Cortex of kidney (tissue), 1 donor: Measurements from ENCODE around the gene TEX2.
"Not testable (repeated sequence)": the region's sequence is repeated elsewhere in the genome, so short reads cannot be mapped to it uniquely, and the experiment has no call there.

Experiments used
- DNase-seq: peaks from one replicate; lab custom pipeline; 2025; lab: John Stamatoyannopoulos, UW

TEX2 gene

GRCh38 chr17:64209983-64210382 lies 53.1 kb downstream of the TEX2 start:
- no peak for DNase-seq

DNA sequence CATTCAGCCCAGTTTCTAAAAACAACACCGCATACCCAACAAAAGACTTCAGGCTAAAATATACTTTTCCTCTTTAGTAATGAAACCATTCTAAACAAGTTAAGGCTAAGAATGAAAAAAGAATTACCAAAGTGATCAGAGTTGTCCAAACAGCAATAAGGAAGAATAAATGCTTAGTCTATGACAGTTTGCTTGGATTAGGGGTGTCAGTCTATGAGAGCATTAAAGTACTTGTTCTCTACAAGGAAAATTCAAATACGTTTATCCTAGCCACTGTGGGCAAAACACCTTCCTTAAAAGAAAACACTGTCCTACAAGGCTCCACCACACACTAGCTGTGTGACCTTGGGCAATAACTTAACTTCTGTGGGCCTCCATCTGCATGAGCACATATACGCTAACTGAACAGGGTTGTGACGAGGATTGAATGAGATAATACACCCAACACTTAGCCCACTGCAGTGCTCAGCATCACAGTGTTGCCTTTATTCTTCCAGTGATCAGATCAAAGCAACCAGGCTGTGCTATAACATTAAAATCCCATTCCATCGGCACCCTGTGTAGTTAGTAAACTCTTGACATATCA lies 53.6 kb downstream of the TEX2 start:
- no peak for DNase-seq

DNA sequence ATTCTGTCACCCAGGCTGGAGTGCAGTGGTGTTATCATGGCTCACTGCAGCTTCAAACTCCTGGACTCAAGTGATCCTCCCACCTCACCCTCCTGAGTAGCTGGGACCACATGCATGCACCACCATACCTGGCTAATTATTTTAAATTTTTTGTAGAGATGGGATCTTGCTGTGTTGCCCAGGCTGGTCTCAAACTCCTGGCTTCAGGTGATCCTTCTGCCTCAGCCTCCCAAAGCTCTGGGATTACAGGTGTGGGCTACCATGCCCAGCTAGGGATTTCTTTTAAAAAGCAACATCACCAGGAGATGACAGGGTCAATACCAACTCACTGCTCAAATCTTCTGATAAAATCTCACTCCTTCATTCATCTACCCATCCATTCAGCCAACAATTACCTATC lies 54.4 kb downstream of the TEX2 start:
- not testable (repeated sequence) for DNase-seq

DNA sequence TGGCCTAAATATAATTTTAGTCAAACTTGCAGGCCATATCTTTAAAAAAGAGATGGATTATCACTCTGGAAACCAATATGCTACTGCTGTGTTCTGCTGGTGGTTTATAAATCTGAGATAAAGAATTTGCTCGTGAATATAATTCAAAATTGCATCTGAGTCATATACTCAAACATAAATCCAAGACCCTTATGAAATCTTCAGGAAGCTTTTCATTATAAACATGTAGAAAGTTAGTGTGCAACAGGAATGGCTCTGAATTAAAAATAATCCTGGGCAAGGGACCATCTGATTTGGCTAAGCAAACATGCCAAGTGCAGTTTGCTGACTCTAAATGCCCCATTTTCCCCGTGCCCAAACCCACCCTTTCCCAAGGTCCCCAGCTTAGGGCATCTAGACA lies 57.3 kb downstream of the TEX2 start:
- no peak for DNase-seq

DNA sequence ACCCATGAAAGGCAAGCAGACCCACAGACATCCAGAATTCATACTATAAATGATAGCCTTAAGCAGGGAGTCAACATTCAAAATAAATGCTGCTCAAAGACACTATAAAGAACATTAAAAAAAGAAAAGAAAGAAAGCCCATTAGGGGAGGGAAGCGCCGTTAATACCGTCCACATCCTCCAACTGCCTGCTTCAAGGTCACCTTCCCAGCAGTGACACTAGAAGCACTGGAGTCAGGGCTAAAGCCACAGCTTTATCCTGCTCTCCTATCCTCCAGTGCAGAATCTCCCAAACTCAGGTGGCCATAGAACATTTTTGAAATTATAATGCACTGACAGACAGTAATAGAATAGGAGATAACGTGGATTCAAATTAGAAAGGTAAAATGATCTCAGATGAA lies 59.4 kb downstream of the TEX2 start:
- no peak for DNase-seq

GRCh38 chr17:64202683-64203344 lies 60.2 kb downstream of the TEX2 start:
- no peak for DNase-seq

DNA sequence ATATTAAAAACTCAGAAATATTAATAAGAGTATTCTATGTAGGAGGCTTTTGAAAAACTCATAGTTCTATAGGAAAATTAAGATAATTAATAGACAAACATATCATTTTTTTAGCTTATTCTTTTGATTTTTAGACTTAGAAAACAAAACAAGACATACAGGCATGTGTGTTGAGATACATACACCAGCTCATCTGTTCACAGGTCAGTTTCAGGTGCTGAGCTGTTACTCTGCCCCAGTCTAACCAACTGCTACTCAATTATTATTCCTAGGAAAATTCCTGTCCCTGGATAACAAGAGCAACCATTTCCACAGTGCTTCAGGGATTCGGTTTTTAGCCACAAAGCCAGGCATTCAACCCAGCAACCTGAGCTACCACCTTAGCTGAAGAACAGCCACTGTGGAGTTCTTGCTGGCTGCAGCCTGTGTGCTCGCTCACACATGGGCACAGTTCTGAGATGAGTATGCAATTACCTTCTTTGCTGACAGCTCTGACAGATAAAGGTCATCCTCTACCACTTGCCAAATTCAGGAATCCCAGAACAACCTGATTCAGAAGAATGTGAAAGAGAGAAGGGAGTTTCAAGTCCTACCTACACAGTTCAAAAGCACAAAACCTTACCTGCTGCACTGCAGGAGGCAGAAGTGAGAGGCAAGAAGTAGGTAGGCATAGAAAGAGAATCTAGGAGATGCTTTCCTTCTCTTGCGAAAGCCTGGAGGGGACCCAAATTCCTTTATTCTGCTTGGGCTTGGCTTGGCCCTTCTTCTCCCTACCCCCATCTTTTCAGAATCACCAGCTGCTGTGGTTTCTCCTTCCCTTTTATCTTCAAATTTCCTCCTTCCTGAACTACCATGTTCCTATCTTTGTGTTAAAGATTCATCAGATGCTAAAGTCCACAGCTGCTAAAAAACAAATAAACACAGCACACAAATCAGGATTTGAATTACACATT lies 62.7 kb downstream of the TEX2 start:
- DNase-seq, result no peak

DNA sequence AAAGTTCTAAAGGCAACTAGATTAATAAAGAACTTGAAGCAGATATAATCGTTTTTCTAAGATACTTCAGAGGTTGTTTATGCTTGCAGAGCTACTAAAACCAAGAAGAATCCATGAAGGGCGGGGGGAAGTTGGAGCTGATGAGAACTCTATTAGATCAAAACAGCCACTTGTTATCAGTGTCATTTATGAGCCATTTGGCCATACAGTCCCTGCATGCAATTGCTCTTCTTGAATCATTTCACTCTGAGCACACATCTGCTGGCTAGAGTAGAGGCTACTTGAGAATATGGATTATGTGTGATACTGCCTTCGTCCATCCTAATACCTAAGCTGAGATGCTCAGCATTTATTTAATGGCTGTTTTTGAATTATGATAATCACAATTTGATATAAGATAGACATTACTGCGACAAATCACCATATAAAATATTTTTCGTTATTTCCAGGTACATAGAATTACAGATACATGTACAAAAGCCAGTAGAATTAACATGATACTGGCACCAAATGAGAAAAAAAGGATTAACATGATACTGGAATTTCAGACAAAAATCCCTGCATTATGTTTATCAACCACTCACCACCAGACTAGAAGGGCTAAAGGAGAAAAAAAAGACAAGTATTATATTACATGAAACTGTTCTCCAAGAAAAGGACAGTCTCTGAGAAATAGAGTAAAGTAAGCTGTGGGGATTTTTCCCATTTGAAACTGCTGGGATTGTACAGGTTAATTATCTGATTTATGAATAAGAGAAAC lies 64.5 kb downstream of the TEX2 start:
- DNase-seq, result no peak

- no peak for DNase-seq
Observed at GRCh38 chr17:64196601-64197000, 66.5 kb downstream of the TEX2 start.

DNA sequence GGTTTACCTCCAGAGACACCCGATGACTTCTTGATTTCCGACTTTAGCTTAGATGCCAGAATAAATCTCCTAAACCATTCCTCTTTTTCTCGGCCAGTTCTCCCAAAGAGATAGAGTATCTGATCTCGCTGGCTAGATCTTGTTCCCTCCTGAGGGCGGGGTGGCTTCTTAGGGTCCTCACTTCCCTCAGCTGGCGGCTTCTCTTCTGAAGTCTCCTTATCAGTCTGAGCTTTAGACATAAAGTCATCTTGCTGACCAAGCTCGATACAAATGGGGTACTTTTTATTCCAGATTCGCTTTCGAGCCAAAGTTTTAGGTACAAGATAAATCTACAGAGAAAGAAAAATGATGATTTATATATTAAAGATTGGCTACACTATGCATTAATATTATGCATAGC lies 69.5 kb downstream of the TEX2 start:
- no peak for DNase-seq

GRCh38 chr17:64192589-64192988 lies 70.5 kb downstream of the TEX2 start:
- DNase-seq, result no peak

DNA sequence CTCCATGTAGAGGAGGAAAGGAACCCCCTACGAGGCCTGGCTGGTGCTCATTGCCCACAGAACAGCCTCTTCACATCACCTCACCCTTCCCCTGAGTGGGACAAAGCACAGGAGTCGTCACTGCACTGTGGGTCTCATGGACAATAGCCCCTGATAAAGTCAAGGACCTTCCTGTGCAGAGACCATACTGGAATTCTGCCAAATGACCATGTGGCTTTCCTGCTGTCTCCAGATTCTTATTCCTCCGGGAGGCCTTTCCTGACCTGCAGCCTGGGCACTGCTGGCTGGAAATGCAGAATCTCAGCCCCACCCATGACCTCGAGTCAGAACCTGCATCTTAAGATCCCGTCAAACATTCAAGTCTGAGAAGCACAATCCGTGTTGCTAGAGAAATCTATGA lies 72.6 kb downstream of the TEX2 start:
- DNase-seq, result no peak

GRCh38 chr17:64188088-64188487 lies 75.0 kb downstream of the TEX2 start:
- DNase-seq, result no peak

GRCh38 chr17:64187093-64187895 lies 75.8 kb downstream of the TEX2 start:
- DNase-seq, result no peak

DNA sequence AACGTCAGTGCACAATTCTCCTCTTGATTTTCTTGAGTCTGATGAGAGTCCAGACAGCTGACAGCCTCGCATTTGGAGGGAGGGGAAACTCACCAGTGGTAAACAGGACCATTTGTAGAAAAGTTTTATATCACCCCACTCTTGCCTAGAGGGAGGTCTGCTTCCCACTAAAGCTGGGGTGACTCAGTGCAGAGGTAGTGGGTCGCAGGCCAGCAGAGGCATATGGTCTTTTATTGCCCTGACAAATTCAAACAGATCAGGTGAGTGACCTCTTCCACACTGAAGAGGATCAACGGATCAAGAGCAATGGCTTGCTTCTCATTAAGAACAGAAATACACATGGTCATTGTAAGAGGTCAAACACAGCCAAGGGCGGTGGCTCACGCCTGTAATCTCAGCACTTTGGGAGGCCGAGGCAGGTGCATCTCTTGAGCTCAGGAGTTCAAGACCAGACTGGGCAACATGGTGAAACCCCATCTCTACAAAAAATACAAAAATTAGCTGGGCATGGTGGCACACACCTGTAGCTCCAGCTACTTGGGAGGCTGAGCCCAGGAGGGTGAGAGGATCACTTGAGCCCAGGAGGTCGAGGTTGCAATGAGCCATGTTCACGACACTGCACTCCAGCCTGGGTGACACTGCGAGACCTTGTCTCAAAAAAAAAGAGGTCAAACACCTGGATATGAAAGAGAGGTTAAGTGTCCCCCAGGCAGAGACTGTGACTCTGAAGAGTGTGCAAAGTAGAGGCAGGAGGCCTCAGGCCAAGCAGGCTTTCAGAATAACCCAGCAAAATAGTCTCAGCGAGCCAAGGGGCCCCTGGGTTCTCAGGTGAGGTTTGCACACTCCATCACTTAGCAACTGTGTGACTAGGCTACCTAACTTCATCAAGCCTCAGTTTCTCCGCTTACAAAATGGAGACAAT lies 76.6 kb downstream of the TEX2 start:
- DNase-seq, result no peak

DNA sequence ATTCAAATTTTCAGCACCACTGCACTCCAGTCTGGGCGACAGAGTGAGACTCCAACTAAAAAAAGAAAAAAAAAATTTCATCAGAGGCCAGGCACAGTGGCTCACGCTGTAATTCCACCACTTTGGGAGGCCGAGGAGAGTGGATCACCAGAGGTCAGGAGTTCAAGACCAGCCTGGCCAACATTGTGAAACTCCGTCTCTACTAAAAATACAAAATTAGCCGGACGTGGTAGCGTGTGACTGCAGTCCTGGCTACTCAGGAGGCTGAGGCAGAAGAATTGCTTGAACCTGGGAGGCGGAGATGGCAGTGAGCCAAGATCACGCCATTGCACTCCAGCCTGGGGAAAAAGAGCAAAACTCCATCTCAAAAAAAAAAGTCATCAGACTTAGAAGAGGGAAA lies 77.5 kb downstream of the TEX2 start:
- DNase-seq, result not testable (repeated sequence)

DNA sequence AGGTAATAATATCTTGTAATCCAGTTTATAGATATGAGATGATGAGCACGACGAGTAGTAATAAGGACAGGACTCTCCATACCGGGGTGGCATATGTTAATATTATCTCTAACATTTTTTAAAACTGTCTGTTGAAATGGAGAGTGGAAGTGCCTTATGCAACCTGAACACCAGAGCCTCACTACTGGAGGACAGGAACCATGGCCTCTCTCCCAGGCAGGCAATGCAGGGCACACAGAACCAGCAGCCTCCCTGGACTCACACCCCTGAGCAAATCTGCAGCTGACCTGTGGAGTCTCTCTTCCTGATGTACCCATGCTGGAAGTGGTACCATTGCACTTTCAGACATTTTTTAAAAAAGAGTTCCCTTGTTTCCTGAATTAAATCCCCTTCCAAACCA lies 78.0 kb downstream of the TEX2 start:
- no peak for DNase-seq

DNA sequence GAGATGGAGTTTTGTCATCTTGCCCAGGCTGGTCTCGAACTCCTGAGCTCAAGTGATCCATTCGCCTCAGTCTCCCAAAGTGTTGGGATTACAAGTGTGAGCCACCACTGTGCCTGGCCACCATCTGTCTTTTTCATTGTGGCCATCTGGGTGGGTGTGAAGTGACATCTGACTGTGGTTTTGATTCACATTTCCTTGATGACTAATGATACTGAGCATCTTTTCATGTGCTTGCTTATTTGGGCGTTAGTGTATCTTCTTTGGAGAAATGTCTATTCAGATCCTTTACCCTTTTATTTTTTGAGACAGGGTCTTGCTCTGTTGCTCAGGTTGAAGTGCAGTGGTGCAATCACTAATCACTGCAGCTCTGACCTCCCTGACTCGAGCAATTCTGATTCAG lies 79.2 kb downstream of the TEX2 start:
- DNase-seq, result no peak

DNA sequence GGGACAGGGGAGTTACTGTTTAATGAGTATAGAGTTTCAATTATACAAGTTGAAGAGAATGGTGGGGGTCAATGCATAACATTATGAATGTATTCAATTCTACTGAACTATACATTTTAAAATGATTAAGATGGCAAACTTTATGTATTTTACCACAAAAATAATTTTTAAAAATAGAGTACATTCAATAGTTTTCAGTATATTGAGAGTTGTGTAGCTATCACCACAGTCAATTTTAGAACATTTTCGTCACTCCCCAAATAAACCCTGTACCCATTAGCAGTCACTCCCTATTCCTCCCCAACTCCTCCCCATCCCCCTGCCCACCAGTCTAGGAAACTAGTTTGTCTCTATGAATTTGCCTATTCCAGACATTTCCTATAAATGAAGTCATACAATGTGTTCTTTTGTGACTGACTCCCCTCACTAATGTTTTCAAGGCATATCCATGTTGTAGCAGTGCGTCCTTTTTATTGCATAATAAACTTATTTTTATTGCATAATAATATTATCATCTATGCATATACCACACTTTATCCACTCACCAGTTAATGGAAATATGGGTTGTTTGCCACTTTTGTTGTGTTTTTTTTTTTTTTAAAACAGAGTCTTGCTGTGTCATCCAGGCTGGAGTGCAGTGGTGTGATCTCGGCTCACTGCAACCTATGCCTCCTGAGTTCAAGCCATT lies 80.6 kb downstream of the TEX2 start:
- no peak for DNase-seq
